GM13976 (cell line): Measurements from ENCODE around the gene SMOC1.

Experiments used
- DNase-seq: peaks from one replicate; pipeline ENCODE4 v3.0.0; 2012; ENCODE audit warnings: low spot score
- in situ Hi-C: fragments of 300-500 bp; cut with MboI; formaldehyde crosslinking; loops from one replicate; pipeline ENCODE4 v1.12.0; 2022; ENCODE audit warnings: low sequenced_read_pairs, mixed read lengths, inconsistent platforms; ENCODE audit not compliant: unreplicated experiment
- TF ChIP-seq, protein P1 (sequence below): IDR thresholded peaks from 2 replicates; pipeline ENCODE4 v1.5.1; 2012; ENCODE audit warnings: borderline replicate concordance, mild to moderate bottlenecking; ENCODE audit not compliant: insufficient read depth; ENCODE audit errors: extremely low read depth, missing control alignments, control extremely low read depth

The SMOC1 gene

DNA sequence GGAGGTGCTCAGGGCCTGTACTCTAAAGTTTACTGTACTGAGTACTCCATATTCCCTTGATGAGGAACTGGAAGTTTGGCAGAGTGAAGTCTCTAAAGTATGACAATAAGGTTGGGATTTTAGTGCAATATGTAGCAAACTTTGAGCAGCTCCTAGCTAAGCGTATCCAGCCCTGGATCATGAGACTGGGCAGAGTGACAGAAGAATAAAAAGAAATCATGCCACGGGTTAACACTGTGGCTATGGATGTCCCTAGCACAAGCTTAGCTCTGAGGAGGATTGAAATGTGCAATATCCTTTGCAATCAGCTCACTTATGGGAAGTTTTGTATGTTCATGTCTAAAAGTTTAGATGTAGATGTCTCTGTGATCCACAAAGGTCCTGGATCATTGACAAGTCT lies 114.1 kb downstream of the SMOC1 start:
- no peak for DNase-seq
- TF ChIP-seq, protein P1, sequence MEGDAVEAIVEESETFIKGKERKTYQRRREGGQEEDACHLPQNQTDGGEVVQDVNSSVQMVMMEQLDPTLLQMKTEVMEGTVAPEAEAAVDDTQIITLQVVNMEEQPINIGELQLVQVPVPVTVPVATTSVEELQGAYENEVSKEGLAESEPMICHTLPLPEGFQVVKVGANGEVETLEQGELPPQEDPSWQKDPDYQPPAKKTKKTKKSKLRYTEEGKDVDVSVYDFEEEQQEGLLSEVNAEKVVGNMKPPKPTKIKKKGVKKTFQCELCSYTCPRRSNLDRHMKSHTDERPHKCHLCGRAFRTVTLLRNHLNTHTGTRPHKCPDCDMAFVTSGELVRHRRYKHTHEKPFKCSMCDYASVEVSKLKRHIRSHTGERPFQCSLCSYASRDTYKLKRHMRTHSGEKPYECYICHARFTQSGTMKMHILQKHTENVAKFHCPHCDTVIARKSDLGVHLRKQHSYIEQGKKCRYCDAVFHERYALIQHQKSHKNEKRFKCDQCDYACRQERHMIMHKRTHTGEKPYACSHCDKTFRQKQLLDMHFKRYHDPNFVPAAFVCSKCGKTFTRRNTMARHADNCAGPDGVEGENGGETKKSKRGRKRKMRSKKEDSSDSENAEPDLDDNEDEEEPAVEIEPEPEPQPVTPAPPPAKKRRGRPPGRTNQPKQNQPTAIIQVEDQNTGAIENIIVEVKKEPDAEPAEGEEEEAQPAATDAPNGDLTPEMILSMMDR = no peak
- in situ Hi-C loops = no loop called here

DNA sequence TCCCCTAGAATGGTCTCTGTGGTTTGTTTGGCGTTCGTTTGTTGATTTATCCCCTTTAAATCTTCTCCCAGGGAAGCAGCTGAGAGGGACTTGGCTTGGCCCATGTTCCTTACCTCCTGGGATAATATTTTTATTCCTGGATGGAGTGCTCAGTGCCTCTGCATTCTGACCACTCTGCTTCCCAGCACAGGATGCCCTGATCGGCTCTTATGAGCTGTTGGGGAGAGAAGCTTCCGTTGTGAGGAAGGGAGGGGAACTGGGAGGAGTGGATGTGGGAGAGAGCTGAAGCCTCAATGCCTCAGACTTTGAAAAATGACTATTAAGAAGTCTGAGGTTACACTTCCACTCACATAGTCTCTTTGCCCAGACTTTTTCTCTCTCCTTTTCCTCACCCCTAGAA lies 114.8 kb downstream of the SMOC1 start:
- TF ChIP-seq, protein P1 = no peak
- DNase-seq = no peak
- in situ Hi-C loops = no loop called here

DNA sequence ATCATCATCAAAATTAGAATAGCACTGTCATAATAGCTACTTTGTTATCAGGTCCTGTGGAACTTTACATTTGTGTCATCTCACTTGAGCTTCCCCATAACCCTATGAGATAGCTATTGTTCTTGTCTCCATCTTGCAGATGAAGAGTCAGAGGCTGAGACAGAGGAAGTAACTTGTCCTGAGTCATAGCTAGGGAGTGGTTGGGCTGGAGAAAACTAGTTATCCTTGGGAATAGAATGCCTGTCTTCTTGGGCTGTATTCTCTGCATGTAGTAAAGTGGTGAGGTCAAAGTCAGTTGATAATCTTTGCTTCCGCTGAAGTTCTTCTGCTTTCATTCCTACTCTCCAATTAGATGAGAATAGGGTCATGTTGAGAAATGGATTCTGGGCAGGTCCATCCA lies 117.0 kb downstream of the SMOC1 start:
- TF ChIP-seq, protein P1 = no peak
- no peak for DNase-seq
- in situ Hi-C loops = no loop called here

DNA sequence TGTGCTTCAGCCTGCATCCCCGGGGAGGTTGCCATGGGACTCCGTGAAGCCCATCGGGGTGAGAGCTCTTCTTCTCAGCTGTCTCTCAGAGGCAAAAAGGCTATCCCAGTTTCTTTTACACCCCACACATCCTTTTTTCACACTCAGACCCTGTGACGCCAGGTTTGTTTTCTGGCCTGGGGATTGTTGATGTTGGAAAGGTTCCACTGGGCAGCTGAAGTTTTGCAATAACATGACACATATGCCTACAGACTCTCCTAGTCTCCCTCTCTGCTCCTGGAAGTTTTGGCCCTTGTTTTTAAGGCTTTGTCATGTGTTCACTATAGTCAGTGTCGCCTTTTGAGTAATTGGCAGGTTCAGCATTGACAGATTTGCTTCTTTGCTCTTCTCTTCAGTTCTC lies 118.6 kb downstream of the SMOC1 start:
- DNase-seq = no peak
- in situ Hi-C loops = no loop called here
- TF ChIP-seq, protein P1 = no peak

DNA sequence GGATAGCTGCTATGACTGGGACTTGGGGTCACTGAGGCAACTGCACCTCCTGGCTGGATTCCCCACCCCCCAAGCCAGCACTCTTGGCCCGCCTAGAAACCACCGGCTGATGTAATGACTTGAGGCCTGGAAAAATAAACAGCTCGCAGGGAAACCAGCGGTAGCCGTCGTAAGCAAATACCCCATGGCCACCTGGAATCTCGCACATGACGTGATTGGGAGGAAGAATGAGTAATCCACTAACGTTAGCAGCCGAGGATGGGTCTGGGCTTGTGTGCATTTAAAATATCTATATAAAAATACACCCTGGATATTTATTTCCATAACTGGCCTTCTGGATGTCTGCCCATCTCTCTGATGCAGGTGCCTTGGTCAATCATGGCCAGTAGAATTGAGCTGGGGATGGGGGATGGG lies 120.1 kb downstream of the SMOC1 start:
- TF ChIP-seq, protein P1 = no peak
- in situ Hi-C loops = no loop called here
- no peak for DNase-seq

DNA sequence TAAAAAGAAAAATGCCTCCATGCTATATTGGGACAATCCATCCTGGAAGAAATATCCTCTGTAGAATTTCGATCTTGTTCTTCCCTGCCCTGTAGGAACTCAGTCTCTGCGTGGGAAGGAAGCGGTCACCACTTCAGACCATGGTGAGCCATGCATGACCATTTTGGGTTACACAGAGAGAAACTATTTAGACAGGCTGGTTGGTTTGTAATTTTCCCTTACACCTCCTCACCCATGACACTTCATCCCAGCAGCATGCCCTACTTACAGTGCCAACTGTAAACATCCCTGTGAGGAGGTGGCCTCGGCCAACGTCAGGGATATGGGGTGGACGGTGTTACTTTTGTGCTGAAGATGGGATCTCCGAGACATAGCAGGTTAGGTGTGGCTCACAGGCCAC lies 121.4 kb downstream of the SMOC1 start:
- in situ Hi-C loops = loop anchor here (25.0 kb wide), 1 partner anchor 413 kb away; no protein-coding TSS in a partner anchor
- no peak for DNase-seq
- TF ChIP-seq, protein P1 = no peak
